ENCODE data around the gene C1RL.

Gene C1RL

DNA sequence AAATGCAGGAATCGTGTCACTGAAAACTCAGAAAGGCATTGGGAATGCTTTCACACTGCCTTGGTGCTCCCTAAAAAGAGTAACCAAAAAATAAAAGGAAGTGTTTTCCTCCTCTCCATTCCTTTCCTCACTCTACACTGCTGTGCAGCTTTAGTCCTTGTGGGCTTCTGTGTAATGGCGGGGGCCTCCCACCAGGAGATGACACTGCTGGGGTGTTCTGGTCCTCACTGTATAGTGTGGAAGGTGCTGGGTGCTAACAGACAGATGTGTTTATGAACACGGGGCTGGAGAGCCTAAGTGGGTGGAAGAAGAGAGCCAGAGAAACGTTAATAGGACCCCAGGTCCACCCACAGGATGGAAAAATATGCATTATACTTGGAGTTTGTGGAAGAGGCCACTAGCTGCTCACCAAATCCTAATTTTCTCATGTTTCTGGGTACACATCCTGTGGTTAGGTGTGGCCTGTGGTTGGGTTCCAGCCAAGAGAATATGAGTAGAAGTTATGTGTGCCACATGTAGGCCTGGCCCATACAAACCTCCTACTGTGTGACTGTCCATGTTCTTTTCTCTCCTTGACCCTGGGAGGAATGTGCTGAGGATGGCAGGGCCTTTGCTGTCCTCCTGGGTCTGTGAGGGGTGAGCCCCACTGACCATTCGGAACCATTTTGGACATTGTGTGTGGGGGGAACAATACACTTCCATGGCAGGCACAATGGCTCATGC, 62.5 kb downstream of the C1RL start:
- Mint-ChIP-seq H3K4me1 (ENCODE audit: low read depth) (peaks cover 15% of the 10 kb centered on the region), H3K9me3 (no peaks in the 10 kb centered on the region), H3K36me3 (ENCODE audit: low read depth) (no peaks in the 10 kb centered on the region), H3K4me3 (no peak overlapping the region), H3K27ac (no peak overlapping the region), H3K27me3 (ENCODE audit: low read depth) (peaks cover 18% of the 10 kb centered on the region)
- no peak for DNase-seq (ENCODE audit: low spot score)

DNA sequence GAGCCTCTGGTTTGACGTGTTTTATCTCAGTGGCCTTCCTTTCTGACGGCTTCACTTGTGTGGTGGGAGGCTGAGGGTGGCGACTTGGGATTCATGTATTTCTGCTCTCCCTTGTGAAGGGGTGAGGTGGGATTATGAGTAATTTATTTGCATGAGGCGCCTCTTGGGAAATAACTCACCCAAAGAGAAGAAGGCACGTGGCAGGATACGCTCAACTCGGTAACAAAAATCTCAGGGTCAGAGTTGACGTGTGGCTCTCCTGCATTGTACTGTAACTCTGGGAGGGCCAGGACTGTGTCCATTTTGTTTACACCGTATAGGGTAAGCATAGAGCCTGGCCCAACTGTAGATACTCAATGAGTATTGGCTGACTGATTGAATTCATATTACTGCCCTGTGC, 63.1 kb downstream of the C1RL start:
- H3K36me3 Mint-ChIP-seq (ENCODE audit: low read depth): no peaks in the 10 kb centered on the region
- DNase-seq (ENCODE audit: low spot score): no peak
- no peaks in the 10 kb centered on the region for H3K9me3 Mint-ChIP-seq
- no peak overlapping the region for H3K4me3 Mint-ChIP-seq
- H3K4me1 Mint-ChIP-seq (ENCODE audit: low read depth): peaks cover 15% of the 10 kb centered on the region
- peaks cover 12% of the 10 kb centered on the region for H3K27me3 Mint-ChIP-seq (ENCODE audit: low read depth)
- H3K27ac Mint-ChIP-seq: no peak overlapping the region

Measured in T-helper 2 cell treated with Interferon-gamma antibody and Interleukin-4, amounts not matched to agents 5 μg/mL and 100 μg/mL, for 36 hours (primary cell).